Measurements from ENCODE around the gene USF3. TPM values are rescaled to one million over a fixed set of nuclear protein-coding genes. Genes with fewer than 3 reads are reported as not detected.

Gene USF3
- total RNA-seq, 2 donors from 2014 or later = 15.5 to 17.6 TPM

DNA sequence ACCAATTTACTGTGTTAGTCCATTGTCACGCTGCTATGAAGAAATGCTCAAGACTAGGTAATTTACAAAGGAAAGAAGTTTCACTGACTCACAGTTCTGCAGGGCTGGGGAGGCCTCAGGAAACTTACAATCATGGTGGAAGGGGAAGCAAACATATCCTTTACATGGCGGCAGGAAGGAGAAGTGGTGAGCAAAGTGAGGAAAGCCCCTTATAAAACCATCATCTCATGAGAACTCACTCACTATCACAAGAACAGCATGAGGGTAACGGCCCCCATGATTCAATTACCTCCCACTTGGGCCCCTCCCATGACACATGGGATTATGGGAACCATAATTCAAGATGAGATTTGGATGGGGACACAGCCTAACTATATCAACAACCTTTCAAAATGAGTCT lies 20.2 kb downstream of the USF3 start:
- Histone ChIP-seq H3K4me1 (ENCODE audit: control insufficient read depth, insufficient read depth, low read length) (no peaks in the 10 kb centered on the region), H3K4me3 (ENCODE audit: low read length) (no peak overlapping the region), H3K36me3 (ENCODE audit: control insufficient read depth, insufficient read depth, low read length) (peaks cover 8% of the 10 kb centered on the region), H3K27me3 (ENCODE audit: control insufficient read depth, insufficient read depth, low read length, poor library complexity, severe bottlenecking) (no peaks in the 10 kb centered on the region), H3K9me3 (ENCODE audit: control insufficient read depth, low read length) (no peaks in the 10 kb centered on the region), H3K9ac (ENCODE audit: extremely low read depth, low read length, poor library complexity, severe bottlenecking) (no peak overlapping the region), H3K27ac (ENCODE audit: low read depth, low read length) (no peak overlapping the region)
- Mint-ChIP-seq H3K4me1 (no peaks in the 10 kb centered on the region), H3K4me3 (no peak overlapping the region), H3K27me3 (ENCODE audit: insufficient read depth) (no peaks in the 10 kb centered on the region), H3K9me3 (no peaks in the 10 kb centered on the region), H3K36me3 (ENCODE audit: low read depth) (peaks cover 26% of the 10 kb centered on the region), H3K27ac (no peak overlapping the region)
- WGBS, 2 experiments (ENCODE audit: insufficient coverage in 1 of 2, insufficient read length in 1 of 2) = 88% methylated on average over 3 of the region's 3 CpGs; no CpG with 5 or more reads in 1 of the 2 experiments
- no peak for DNase-seq
- TF ChIP-seq, protein P1, sequence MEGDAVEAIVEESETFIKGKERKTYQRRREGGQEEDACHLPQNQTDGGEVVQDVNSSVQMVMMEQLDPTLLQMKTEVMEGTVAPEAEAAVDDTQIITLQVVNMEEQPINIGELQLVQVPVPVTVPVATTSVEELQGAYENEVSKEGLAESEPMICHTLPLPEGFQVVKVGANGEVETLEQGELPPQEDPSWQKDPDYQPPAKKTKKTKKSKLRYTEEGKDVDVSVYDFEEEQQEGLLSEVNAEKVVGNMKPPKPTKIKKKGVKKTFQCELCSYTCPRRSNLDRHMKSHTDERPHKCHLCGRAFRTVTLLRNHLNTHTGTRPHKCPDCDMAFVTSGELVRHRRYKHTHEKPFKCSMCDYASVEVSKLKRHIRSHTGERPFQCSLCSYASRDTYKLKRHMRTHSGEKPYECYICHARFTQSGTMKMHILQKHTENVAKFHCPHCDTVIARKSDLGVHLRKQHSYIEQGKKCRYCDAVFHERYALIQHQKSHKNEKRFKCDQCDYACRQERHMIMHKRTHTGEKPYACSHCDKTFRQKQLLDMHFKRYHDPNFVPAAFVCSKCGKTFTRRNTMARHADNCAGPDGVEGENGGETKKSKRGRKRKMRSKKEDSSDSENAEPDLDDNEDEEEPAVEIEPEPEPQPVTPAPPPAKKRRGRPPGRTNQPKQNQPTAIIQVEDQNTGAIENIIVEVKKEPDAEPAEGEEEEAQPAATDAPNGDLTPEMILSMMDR (conservative IDR thresholded peaks at IDR 0.05) = no peak

DNA sequence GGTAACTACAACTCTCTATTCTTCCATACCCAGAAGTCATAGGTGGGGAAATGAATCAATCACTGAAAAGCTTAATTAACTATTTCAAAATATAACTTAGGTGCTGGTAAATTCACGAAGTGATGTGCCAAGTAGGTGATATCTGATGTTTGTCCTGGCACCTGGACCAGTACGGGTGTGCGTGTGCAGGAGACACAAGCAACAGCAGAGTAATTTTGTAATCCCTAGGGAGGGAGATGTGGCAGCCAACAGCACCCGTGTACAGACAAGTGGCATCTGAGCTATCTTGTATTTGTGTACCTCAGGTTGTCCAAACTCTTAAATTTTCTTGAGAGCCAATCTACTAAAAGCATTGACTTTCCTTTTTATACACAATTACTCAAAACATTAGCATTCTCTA lies 22.8 kb downstream of the USF3 start:
- no peaks in the 10 kb centered on the region for H3K9me3 ChIP-seq (ENCODE audit: control insufficient read depth, low read length)
- 89 to 94% methylated on average over 3 to 4 of the region's 4 CpGs for WGBS, 2 experiments (ENCODE audit: insufficient coverage in 1 of 2, insufficient read length in 1 of 2)
- Mint-ChIP-seq H3K27ac (no peak overlapping the region), H3K4me3 (no peak overlapping the region), H3K27me3 (ENCODE audit: insufficient read depth) (no peaks in the 10 kb centered on the region), H3K4me1 (no peaks in the 10 kb centered on the region), H3K9me3 (no peaks in the 10 kb centered on the region), H3K36me3 (ENCODE audit: low read depth) (peaks cover 27% of the 10 kb centered on the region)
- peaks cover 8% of the 10 kb centered on the region for H3K36me3 ChIP-seq (ENCODE audit: control insufficient read depth, insufficient read depth, low read length)
- no peak overlapping the region for H3K9ac ChIP-seq (ENCODE audit: extremely low read depth, low read length, poor library complexity, severe bottlenecking)
- H3K4me1 ChIP-seq (ENCODE audit: control insufficient read depth, insufficient read depth, low read length) = no peaks in the 10 kb centered on the region
- no peak overlapping the region for H3K27ac ChIP-seq (ENCODE audit: low read depth, low read length)
- TF ChIP-seq, protein P1 (conservative IDR thresholded peaks at IDR 0.05) = no peak
- no peaks in the 10 kb centered on the region for H3K27me3 ChIP-seq (ENCODE audit: control insufficient read depth, insufficient read depth, low read length, poor library complexity, severe bottlenecking)
- H3K4me3 ChIP-seq (ENCODE audit: low read length) = no peak overlapping the region
- no peak for DNase-seq

DNA sequence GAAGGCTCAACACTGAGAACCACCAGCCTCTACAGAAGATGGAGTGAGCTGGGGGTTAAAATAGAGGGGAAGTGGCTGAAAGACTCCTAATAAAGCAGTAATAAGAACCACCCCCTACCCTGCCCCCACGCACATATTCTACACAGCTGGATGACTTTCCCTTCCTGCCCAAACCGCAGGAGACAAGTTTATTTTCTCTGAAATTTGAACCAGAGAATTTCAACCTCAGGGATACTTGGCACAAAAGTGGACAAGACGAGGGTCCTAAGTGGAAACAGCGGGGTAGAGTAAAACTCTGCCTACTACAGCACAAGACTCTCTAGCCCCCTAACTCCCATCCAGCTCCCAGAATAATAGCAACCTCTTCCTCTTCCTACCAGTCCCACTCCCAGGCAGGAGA lies 28.4 kb downstream of the USF3 start:
- Histone ChIP-seq H3K4me3 (ENCODE audit: low read length) (no peak overlapping the region), H3K4me1 (ENCODE audit: control insufficient read depth, insufficient read depth, low read length) (no peaks in the 10 kb centered on the region), H3K36me3 (ENCODE audit: control insufficient read depth, insufficient read depth, low read length) (peaks cover 9% of the 10 kb centered on the region), H3K27ac (ENCODE audit: low read depth, low read length) (no peak overlapping the region), H3K9me3 (ENCODE audit: control insufficient read depth, low read length) (no peaks in the 10 kb centered on the region), H3K27me3 (ENCODE audit: control insufficient read depth, insufficient read depth, low read length, poor library complexity, severe bottlenecking) (no peaks in the 10 kb centered on the region), H3K9ac (ENCODE audit: extremely low read depth, low read length, poor library complexity, severe bottlenecking) (no peak overlapping the region)
- Mint-ChIP-seq H3K36me3 (ENCODE audit: low read depth) (peaks cover 8% of the 10 kb centered on the region), H3K27me3 (ENCODE audit: insufficient read depth) (no peaks in the 10 kb centered on the region), H3K4me1 (peaks cover 16% of the 10 kb centered on the region), H3K27ac (no peak overlapping the region), H3K9me3 (no peaks in the 10 kb centered on the region), H3K4me3 (no peak overlapping the region)
- 50 to 89% methylated on average over 1 to 4 of the region's 4 CpGs for WGBS, 2 experiments (ENCODE audit: insufficient coverage in 1 of 2, insufficient read length in 1 of 2)
- TF ChIP-seq, protein P1 (conservative IDR thresholded peaks at IDR 0.05) = no peak
- no peak for DNase-seq

Data from endodermal cell (in vitro differentiated cells).